ENCODE results near the gene CYP4F3.
"Not testable (repeated sequence)": the region's sequence is repeated elsewhere in the genome, so short reads cannot be mapped to it uniquely, and the experiment has no call there.

CYP4F3 gene

DNA sequence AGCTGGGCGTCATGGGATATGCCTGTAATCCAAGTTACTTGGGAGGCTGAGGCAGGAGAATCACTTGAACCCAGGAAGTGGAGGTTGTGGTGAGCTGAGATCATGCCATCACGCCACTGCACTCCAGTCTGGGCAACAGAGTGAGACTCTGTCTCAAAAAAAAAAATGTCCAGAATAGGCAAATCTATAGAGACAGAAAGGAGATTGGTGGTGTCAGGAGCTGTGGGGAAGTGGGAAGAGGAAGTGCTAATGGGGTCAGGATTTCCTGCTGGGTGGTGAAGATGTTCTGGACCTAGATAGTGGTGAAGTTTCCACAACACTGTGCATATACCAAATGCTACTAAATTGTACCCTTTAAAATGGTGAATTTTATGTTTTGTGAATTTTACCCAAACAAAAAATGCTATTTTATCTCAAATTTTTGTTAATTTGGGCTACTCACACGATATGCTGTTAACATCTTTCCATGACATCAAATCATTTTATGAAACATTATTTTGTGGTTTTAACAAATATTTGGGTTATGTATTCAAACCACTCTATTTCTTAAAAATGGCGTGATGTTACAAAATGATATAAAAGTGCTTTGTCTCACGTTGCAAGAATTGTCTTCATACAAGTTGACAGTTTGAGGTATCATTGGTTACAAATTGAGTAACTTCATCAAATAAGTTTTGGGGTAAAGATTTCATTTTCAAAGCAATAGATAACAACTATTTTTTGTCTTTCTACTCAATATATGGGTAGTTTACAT is 7.4 kb upstream of the CYP4F3 start:
- DNase-seq: peak; percentile 60 to 61

DNA sequence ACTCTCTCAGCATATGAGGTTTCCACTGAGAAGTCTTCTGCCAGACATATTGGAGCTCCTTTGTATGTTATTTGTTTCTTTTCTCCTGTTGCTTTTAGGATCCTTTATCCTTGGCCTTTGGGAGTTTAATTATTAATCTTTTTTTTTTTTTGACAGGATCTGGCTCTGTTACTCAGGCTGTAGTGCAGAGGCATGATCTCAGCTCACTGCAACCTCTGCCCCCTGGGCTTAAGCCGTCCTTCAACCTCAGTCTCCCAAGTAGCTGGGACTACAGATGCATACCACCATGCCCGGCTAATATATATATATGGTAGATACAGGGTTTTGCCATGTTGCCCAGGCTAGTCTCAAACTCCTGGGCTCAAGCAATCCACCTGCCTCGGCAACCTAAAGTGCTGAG is 6.6 kb upstream of the CYP4F3 start:
- DNase-seq: no peak

DNA sequence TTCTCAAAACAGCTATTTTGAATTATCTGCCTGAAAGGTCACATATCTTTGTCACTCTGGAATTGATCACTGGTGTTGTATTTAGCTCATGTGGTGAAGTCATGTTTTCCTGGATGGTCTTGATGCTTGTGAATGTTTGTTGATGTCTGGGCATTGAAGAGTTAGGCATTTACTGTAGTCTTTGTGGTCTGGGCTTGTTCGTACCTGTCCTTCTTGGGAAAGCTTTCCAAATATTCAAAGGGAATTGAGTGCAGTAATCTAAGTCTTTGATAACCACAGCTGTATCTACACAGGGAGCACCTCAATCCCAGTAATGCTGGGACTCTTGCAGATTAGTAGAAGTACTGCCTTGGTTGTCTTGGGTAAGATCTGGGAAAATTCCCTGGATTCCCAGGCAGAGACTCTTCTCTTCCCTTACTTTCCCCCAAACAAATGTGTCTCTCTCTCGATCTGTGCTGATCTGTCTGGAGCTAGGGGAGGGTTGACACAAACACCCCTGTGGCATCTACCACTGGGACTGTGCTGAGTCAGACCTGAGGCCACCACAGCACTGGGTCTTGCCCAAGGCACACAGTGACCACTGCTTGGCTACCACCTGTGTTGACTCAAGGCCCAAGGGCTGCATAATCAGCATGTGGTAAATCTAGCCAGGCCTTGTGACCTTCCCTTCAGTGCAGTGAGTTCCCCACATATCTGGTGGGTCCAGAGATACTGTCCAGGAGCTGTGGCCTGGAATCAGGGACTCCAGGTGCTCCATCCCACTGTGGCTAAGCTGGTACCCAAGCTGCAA is 5.5 kb upstream of the CYP4F3 start:
- peak in 1 of 2 donors; percentile 6 for DNase-seq

DNA sequence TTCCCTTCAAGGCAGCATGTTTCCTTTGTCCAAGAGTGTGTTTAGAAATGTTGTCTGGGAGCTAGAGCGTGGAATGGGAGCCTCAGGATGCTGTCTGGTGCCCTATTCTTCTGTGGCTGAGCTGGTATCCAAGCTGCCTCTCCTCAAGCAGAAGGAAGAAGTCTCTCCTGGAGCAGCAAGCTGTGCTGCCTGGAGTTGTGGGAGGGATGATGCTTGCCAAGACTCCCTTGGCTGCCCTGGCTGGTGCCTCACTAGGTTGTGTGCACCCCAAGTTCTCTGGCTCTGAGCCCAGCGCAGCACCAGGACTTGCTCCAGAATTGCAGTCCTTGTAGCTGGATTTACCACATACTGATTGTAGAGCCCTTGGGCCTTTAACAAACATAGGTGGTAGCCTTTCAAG is 4.7 kb upstream of the CYP4F3 start:
- DNase-seq: no peak

DNA sequence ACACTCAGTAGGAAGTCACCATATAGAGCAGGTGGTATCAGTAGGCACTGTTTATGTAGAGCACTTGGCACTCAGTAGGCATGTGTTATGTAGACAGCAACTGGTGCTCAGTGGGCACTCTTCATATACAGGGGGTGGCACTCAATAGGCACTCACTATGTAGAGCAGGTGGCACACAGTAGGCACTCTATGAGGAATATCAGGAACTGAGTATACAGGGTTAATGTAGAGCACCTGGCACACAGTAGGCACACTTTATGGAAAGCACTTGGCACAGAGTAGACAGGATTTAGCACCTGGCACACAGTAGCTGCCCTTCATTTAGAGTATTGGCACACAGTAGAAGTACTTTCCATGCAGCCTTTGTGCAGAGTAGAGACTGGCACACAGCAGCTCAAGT is 1.1 kb upstream of the CYP4F3 start:
- DNase-seq: no peak

DNA sequence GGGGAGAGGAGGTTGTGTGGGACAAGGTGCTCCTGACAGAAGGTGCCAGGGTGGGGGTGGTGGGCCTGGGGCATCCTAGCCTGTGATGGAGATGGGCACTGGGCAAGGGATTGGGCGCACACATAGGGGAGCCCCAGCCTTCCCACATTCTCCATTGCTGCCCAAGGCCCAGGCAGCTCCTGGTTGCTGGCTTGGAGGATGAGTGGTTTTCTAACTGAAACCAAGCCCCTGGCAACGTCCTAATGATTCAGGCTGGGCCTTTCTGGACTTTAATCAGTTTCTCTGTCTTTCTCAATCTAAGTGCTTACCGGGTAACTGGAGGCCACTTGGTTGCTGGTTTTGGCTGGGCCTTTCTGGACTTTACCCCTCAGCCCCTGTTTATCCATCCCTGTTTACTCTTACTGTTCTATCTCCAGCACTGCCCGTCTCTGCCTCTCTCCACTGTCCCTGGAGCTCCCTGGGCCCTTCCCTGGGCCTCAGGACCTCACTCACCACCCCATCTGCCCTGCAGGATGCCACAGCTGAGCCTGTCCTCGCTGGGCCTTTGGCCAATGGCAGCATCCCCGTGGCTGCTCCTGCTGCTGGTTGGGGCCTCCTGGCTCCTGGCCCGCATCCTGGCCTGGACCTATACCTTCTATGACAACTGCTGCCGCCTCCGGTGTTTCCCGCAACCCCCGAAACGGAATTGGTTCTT is 354 bp downstream of the CYP4F3 start:
- no peak for DNase-seq

DNA sequence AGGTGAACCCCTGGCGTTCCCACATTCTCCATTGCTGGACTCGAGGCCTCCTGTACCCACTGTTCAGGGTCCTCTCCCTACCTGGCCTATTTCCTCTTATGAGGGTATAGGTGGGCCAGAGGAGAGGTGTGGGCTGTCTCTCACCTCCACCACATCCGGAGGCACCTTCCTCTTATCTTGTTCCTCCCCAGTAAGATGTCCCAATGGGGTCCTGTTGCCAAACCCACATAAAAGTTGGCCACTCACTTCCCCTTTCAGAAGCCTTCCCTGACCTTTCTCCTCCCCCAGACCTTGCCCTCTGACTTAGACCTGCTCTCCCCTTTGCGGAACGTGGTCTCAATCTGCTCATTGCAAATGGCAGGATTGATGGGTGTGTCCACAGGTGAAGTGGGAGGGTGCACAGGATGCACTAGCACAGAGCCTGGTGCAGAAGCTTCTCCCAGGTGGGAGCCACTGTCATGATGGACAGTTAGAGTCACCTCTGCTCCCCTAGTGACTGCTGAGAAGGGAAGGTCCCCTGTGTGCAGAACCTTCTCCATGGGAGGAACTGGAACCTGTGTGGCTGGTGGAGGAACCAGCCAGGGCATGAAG is 1.3 kb downstream of the CYP4F3 start:
- DNase-seq: peak; percentile 14 to 31

DNA sequence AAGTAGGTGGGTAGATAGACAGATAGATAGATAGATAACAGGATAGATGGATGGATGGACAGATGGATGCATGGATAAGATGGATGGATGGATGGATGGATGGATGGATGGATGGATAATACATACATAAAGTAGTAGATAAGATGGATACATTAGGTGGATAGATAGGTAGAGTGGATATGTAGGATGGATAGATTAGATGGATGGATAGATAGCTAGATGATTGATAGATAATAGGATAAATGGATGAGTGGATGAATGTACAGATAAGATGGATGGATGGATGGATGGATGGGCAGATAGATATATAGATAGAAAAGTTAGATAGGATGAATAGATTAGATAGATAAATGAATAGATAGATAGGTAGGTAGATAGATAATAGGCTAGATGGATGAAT is 2.1 kb downstream of the CYP4F3 start:
- no peak for DNase-seq

DNA sequence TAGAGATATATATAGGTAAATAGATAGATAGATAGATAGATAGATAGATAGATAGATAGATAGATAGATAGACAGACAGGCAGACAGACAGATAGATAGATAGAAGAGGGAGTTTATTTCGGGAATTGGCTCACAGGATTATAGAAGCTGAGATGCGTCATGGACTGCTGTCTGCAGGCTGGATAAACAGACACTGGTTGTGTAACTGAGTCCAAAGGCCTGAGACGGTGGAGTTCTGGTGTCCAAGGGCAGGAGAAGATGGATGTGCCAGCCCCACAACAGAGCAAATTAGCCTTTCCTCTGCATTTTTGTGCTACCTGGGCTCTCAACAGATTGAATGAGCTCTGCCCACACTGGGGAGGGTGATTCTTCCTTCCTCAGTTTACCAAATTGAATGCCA is 2.7 kb downstream of the CYP4F3 start:
- no peak for DNase-seq

DNA sequence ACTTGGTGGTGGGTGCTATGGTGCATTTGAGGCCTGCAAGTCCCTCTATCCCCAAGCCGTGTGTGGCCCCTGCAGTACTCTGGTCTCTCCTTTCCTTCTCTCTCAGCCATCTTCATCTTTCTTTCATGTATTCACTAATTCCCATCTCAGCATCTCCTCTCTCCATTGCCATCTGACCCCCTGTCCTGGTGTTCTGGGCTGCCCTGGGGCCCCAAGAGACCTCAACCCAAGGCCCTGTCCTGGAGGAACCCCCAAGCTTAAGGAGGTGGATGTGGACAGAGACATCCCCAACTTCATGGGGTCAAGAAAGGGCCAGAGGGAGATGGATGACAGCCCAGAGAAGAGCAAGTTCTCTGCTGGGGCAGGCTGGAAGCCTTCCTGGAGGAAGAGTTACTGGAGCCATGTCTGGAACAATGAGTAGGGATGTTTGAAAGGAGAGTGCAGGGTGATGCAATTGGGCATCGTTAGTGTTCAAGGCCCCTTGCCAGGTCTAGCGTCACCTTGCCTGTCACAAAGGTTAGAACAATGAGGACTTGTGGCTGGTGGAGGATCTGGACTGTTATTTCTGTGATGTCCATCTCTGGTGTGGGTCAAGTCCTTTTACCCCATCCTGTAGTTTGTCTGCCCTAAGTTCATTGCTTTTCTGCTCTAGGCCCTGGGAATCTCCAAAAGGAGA is 3.5 kb downstream of the CYP4F3 start:
- no peak for DNase-seq

DNA sequence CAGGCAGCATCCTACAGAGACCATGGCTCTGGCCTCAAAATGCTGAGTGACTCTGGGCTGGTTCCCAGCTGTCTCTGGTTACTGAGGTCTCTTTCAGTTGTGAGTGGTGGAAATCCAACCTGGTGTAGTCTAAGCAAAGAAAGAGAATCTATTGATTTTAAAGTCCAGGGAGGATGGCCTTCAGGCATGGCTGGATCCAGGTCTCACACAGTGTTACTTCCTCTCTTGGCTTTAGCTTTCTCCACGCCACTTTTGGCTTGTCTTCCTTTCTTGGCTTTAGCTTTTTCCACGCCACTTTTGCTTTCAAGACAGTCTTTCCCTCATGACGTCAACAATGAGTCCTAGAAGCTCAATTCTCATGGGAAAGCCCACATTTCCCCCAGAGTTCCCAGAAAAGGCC is 4.1 kb downstream of the CYP4F3 start:
- DNase-seq: no peak

DNA sequence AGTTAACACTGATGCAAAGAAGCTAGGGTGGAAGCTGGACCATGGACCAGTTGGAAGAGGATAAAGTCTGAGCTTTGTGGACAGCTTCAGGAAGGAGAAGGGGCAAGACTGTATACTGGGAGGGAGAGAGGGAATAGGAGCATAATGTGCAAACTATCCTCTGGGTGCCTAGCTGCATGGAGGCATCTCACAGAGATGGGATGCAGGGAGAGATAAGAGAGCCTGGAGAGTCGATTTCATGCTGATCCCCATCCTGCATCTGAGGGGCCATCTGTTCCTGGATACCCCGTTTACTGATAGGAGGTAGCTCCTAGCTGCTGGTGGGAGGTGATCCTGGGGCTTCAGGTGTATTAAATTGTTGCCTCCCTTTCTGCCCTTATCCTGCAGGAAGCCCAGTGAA is 8.8 kb downstream of the CYP4F3 start:
- DNase-seq: no peak

DNA sequence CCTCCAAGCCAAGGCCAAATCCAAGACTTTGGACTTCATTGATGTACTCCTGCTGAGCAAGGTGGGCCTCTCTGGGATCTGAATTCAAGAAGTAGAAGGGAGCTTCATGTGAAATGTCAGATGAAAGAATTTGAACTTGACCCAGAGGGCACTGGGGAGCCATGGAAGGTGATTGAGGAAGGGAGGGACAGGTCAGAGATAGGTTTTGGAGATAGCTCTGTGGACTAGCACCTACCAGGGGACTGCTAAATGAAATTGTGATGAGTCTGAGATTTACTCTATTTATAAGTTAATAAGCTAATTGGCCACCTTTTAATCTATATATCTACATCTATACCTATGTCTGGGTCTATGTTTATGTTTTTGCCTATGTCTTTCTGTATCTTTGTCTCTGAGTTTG is 9.4 kb downstream of the CYP4F3 start:
- DNase-seq: not testable (repeated sequence)

DNA sequence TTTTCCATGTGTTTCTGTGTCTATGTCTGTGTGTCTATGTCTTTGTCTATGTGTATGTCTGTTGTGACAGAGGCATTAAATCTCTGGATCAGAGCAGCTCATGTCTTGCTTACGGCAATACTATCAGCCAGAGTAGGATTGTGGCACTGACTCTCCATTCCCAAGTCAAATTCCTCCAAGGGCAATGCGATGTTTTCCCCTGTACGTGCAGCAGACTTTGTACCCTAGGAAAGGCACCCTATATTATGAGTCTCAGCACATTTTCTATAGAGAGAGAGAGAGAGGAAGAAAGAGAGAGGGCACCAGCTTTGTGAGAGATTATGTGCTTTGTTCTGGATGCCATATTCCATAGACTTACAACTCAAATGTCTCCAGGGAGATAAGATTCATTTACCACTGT is 11.1 kb downstream of the CYP4F3 start:
- no peak for DNase-seq

DNA sequence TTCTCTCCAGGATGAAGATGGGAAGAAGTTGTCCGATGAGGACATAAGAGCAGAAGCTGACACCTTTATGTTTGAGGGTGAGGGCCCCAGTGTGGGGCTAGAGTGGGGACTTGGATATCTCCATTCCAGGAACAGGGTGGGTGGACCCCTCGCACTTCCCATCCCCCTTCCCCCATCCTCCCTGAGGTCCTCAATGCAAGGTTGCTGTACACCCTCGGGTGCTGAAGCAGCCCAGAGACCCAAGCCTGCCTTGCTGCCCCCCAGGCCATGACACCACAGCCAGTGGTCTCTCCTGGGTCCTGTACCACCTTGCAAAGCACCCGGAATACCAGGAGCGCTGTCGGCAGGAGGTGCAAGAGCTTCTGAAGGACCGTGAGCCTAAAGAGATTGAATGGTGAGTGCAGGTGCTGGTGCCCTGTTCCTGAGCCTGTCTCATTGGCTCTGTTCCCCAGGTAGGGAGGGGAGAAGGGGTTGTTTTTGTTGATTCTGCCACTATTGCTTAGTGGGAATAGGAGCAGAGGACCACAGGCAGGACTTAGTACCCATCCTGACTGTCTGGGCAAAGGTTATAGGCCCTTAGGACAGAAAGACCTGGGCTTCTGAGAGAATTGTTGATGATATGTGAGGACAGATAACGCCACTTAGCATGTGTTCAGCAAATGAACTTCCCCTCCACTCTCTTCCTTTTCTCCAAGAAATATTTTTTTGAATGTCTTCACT is 12.0 kb downstream of the CYP4F3 start:
- no peak for DNase-seq

DNA sequence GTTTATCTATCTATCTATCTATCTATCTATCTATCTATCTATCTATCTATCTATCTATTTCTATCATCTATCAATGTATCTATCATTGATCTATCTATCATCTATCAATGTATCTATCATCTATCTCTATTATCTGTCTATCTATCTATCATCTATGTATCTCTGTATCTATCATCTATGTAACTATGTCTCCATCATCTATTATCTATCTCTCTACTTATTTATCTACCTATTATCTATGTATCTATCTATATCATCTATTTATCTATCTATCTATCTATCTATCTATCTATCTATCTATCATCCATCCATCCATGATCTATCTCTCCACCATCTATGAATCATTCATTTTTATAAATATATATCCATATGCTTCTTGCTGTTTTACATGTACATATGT is 15.8 kb downstream of the CYP4F3 start:
- DNase-seq: no peak

DNA sequence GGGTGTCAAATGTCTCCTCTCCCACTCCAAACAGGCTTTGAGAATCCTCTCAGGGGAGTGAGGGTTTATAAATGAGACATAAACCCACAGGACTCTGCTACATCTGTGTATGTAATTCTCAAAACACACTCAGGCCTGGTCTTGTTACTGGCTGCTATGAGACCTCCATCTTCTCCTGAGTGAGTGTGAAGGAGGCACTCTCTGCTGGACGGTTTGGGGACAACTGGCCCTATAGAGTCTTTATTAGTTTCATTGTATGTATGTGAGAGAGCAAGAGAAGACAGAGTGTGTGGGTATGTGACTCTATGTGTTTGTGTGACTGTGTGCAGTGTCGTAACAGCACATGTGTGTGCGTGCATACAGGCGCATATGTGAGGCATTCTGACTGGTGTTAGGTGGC is 22.6 kb downstream of the CYP4F3 start:
- no peak for DNase-seq

DNA sequence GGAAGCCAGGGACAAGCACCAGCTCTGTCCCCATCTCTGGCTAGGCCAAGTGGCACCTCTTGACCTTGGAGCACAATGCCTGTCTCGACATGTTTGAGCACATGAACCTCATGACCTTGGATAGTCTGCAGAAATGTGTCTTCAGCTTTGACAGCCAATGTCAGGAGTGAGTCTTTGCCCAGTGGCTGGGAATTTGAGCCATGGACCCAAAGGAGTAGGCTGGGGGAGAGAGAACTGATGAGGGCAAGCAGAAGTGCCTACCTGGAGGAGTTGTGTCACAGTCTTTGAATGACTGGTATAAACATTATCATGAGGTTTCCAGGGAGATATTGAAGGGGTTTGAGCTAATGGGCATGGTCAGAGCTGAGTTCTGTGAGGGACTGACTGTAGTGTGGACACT is 25.5 kb downstream of the CYP4F3 start:
- DNase-seq: no peak

DNA sequence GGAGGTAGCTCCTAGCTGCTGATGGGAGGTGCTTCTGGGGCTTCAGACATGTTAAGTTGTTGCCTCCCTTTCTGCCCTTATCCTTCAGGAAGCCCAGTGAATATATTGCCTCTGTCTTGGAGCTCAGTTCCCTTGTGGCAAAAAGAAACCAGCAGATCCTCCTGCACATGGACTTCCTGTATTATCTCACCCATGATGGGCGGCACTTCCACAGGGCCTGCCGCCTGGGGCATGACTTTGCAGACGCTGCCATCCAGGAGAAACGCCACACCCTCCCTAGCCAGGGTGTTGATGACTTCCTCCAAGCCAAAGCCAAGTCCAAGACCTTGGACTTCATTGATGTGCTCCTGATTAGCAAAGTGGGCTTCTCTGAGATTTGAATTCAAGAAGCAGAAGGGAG is 26.2 kb downstream of the CYP4F3 start:
- DNase-seq: peak; percentile 47 to 63

DNA sequence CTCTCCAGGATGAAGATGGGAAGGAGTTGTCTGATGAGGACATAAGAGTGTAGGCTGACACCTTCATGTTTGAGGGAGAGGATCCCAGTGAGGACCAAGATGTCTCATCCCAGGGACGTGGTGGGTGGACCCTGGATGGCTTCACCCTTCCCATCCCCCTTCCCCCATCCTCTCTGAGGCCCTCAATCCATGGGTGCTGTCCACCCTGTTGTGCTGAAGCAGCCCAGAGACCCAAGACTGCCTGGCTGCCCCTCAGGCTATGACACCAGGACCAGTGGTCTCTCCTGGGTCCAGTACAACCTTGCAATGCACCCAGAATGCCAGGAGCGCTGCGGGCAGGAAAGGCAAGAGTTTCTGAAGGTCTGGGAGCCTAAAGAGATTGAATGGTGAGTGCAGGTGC is 28.7 kb downstream of the CYP4F3 start:
- no peak for DNase-seq

DNA sequence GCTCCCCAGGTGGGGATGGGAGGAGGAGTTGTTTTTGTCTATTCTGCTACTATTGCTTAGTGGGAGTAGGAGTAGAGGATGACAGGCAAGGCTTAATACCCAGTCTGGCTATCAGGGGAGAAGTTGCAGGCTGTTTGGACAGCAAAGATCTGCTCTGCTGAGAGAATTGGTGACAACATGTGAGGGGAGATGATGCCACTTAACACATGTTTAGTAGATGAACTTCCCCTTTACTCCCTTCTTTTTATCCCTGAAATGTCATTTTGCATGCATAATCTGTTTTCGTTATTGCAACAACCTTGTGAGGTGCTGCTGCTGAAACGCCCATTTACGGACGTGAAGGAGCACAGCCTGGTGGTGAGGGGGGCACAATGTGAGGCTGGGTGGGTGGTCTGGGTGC is 29.2 kb downstream of the CYP4F3 start:
- DNase-seq: peak; percentile 5 to 12

DNA sequence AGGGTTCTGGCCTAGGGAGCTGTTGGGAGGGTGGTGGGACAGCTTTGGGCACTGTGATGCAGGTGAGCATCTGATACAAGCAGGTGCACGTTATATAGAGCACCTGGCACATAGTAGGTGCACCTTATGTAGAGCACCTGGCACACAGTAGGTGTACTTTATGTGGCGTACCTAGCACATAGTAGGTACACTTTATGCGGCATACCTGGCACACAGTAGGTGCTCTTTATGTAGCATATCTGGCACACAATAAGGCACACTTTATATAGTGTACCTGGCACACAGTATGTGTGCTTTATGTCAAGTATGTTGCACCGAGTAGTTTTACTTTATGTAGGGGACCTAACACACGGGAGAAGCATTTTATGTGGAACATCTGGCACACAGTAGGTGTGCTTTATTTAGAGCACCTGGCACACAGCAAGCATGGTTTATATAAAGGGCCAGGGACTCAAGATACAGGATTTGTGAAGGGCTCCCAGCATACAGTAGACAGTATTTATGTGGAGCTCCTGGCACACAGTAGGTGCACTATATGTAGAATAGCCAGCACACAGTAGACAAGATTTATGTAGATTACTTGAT is 30.6 kb downstream of the CYP4F3 start:
- no peak for DNase-seq
